GM21423 (cell line): ENCODE data around the gene THAP8.
A peak's percentile ranks its signal among the peaks of the same experiment; 100 is the strongest.
"Not testable (repeated sequence)": the region's sequence is repeated elsewhere in the genome, so short reads cannot be mapped to it uniquely, and the experiment has no call there.

ENCODE experiments used
- ATAC-seq: cut with Tn5 transposase; IDR thresholded peaks from one replicate; pipeline ENCODE4 v1.9.1; 2021; ENCODE audit warnings: mild to moderate bottlenecking, moderate library complexity; ENCODE audit not compliant: unreplicated experiment

Gene THAP8

DNA sequence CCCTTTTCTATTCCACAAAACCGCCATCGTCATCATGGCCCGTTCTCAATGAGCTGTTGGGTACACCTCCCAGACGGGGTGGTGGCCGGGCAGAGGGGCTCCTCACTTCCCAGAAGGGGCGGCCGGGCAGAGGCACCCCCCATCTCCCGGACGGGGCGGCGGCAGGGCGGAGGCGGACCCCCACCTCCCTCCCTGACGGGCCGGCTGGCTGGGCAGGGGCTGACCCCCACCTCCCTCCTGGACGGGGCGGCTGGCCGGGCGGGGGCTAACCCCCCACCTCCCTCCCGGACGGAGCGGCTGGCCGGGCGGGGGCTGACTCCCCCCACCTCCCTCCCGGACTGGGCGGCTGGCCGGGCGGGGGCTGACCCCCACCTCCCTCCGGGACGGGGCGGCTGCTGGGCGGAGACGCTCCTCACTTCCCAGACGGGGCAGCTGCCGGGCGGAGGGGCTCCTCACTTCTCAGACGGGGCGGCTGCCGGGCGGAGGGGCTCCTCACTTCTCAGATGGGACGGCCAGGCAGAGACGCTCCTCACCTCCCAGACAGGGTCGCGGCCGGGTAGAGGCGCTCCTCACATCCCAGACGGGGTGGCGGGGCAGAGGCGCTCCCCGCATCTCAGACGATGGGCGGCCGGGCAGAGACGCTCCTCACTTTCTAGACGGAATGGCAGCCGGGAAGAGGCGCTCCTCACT, 14.9 kb upstream of the THAP8 start:
- ATAC-seq = not testable (repeated sequence)

DNA sequence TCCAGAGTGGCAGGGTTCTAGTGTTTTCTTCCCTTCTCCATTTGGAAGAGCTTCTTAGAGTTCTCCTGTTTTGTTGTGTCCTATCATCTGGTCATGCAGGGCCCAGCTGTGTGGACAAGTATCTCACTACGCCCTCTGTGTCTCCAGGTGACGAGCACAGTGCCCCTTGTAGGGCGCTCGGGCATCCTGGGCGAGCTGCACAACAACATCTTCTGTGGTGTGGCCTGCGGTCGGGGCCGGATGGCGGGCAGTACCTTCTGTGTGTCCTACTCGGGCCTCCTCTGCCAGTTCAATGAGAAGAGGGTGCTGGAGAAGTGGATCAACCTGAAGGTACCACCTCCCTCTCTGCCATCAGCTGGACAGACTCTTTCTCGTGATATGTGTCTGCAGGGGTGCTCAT, 13.6 kb upstream of the THAP8 start:
- ATAC-seq = no peak

DNA sequence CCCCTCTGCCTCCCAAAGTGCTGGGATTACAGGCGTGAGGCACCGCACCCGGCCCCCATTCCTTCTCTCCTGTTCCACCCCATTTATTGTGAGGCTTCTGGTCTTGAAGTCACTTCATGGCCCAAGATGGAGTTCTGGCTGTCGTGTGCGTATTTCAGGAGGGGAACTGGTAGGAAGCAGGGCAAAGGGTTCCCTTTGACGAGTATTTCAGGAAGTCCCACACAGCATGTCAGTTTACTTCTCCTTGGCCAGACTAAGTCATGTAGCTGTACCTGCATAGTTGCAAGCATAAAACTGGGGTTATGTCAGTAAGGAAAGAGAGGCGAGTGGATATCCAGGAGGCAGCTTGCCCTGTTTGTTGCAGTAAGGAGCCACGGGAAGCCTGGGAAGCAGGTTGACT, 10.7 kb upstream of the THAP8 start:
- ATAC-seq = no peak

- no peak for ATAC-seq
These were observed 7.3 kb upstream of the THAP8 start for GRCh38 chr19:36061367-36061766.

- ATAC-seq = no peak
These were observed 6.3 kb upstream of the THAP8 start for GRCh38 chr19:36060430-36060829.

DNA sequence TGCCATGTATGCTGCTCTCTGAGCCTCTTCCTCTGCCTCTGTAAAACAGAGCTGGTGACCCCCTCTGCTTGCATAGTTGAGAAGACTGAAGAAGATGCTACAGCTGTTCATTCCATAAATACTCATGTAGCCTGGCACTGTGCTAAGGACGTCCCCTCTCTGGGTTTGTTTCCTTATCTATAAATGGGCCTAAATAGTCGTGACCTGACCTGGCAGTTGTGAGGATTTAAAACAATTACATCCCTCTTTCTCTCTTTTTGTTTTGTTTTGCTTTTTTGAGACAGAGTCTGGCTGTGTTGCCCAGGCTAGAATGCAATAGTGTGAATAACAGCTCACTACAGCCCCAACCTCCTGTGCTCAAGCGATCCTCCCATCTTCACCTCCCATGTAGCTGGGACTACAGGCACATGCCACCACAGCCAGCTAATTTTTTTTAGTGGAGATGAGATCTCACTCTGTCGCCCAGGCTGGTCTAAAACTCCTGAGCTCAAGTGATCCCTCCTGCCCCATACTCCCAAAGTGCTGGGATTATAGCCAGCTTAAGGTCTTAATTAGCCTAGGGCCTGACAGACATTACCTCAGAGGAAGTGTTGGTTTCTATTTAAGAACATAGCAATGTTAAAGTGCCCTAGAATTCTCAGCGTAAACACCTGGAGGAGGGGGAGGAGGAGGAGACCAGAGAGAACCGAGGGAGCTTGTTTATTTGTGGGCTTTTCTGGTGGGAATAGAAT, 5.3 kb upstream of the THAP8 start:
- ATAC-seq = no peak

DNA sequence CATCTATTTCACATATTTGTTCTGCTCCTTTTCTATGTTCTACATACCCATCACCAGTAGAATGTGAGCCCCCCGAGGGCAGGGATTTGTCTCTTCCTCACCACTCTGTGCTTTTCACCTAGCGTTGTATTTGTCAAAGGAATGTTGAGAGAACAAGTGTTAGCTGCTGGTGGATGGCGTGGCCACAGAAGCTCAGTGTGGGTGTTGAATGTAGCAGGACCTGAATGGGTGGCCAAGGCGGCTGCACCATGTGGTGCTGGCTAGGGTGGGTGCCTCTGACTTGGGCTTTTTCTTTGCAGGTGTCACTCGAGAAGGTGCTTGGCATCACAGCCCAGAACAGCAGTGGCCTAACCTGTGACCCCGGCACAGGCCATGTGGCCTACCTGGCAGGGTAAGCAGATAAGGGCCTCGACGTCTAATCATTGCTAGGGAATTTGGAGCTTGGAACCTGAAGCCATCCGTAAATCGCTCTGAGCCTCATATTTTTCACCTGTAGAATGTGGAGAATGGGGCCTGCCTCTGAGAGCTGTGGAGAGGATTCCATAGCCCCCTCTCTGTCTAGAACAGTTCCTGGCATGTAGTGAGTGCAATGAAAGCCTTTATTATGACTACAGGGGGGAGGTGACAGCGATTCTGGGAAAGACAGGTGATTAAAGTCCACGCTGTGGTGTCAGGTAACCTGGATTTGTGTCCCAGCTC, 4.5 kb upstream of the THAP8 start:
- no peak for ATAC-seq

DNA sequence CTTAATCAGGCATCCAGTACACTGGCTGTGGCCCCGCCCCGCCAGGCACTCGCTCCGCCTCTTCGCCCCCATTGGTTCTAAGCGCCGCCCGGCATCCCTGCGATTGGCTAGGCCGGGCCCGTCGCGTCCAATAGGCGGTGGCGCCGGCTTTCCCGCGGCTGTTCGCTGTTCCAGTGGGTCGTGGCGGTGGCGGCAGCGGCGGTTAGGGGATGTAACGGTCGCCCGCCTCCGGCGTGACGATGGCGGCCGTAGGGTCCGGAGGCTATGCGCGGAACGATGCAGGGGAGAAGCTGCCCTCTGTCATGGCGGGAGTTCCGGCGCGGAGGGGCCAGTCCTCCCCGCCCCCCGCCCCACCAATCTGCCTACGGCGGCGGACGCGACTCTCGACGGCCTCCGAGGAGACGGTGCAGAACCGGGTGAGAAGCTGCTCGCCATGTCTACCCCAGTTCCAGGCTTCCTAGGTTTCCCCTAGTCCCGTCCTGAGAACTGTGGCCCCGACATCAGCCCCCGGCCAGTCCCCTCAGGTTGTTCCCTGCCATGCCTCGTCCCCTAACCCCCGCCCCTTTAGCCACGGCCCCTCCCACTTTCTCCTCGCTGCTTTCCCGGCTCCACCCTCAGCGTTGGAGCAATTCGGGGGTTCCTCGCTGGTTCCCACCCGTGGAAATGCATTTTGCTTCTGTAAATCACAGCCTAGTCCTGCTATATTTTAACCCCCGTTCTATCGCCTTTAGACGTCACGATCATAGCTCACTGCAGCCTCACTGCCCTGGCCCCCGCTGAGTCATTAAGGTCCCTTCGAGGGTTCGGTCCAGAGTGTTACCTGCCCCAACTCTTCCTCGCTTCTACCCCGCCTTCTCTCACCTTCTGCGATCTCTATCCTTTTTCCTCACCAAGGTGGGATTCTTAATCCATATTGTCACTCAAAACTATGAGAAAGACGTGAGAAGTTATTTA, 925 bp upstream of the THAP8 start, which contains the start of gene WDR62:
TSS of gene WDR62 (plus strand) at position 165 of the 954 bp plus-strand sequence. CDS start at position 240, 75 bp downstream.
- ATAC-seq = peak; percentile 64

DNA sequence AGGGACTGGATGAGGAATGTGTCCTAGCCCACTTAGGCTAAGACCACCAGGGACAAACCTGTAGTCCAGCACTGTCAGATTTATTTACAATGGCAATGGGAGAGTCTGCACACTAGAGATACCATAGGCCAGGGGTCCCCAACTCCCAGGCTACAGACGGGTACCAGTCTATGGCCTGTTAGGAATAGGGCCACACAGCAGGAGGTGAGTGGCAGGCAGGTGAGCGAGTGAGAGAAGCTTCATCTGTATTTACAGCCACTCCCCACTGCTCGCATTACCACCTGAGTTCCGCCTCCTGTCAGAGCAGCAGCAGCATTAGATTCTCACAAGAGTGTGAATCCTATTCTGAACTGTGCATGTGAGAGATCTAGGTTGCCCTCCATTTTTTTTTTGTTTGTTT, 2.4 kb downstream of the THAP8 start:
- ATAC-seq = no peak

DNA sequence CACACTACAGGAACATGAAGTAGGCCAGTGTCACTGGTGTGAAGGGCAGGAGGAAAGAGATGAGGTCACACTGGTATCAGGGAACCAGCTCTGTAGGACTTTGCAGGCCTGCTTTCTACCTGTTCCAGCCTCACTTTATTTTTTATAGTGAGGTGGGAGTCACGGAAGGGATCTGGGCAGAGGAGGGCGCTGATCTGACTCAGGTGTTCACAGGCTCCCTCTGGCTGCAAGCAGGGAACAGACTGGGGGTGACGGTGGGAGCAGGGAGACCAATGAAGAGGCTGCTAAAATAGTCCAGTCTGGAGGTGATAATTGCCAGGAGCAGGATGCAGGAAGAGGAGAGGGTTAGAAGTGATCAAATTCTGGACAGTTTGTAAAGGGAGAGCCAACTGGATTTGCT, 2.8 kb downstream of the THAP8 start:
- ATAC-seq = no peak

GRCh38 chr19:36049080-36049698, 4.9 kb downstream of the THAP8 start:
- ATAC-seq = no peak

DNA sequence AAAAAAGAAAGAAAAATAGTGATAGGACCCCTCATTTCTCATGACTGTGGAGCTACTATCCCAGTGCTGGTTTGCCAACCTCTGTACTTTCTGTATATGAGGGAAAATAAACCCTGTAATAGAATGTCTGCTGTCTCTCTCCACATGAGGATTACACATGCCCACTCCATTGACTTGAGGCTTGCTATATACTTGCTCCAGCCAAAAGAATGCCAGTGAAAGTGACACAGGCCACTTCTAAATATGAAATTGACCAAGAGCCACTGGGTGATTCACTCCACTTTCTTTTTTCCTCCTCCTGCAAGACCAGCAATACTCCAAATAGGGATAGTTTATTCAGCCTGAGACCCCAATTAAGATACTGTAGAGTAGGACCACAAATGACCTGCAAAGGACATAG, 6.2 kb downstream of the THAP8 start:
- ATAC-seq = no peak

DNA sequence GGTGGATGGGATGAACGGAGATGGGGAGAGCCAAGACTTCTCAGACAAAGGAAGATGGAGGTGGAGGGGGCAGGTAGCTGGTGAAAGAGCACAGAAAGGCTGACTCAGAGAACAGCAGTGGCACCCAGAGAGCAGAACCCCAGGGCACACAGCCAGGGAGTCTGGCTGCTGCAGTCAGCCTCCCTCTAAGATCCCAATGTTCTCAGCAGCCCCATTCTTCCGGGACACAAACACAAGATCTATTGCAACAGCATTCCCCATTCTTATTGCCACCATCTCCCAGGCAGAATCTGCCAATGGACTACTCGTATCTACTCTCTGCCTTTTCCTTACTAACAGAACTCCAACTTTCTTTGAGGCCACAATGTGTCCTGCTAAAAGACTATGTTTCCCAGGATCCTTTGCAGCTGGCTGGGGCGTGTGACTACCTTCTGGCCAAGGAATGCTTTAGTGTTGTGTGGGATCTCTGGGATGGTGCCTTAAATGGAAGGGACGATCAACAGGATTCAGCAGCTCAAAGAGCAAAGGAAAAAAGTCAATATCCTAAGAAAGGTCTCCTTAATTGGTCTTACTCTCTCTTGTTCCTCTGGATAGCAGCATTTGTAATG, 7.5 kb downstream of the THAP8 start:
- no peak for ATAC-seq

- ATAC-seq = no peak
These were observed 10.1 kb downstream of the THAP8 start for GRCh38 chr19:36043952-36044351.

GRCh38 chr19:36041831-36042230, 12.3 kb downstream of the THAP8 start:
- no peak for ATAC-seq

- not testable (repeated sequence) for ATAC-seq
These were observed 13.0 kb downstream of the THAP8 start for GRCh38 chr19:36041092-36041491.

DNA sequence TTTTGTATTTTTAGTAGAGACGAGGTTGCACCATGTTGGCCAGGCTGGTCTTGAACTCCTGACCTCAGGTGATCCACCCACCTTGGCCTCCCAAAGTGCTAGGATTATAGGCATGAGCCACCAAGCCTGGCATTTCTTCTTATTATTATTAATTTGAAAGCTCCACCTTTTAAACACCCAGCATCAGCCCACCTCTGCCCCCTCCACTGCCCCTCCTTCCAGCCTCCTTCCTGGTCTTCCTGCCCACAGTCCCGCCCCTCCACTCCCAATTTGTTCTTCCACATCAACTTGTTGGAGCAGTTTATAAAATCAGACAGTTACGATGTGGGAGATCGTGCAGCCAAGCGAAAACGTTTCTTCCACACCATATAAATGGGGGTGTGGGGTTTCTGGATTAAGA, 13.6 kb downstream of the THAP8 start:
- ATAC-seq = no peak

DNA sequence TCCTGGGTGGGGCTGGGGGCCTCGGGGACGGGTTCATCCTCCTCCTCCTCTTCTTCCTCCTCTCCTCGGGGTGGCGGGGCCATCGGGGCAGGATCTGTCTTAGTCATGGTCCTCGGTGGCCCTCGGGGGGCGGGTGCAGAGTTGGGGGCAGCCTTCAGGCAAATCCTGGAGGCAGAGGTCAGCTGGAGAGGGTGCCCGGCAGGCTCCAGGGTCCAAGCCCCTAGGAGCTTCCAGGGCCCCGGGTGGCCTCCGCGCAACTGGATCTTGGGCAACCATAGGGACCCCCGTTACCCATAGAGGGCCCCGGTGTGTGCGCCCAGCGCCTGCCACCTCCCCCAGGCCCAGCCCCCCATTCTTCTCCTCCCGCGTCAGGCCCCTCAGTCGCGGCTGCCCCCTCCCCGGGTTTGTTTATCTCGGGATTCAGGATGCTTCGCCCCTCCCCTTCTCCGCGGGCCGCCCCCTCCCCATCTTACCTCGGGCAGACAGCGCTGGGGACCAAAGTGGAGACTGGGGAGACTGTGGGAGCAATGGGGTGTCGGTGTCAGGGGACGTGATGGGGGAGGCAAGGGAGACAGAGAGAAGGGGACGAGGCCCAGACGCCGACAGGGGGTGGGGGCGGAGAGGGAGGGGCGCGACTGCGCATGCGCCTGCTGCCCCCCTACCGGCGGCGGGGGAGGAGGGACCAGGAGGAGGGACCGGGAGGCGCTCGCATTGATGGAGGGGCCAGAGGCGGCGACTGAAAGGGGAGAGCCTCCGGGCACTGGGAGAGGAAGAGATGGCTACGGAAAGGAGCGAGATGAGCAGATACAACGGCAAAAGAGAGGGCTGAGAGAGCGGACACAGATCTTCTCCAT, 21.6 kb downstream of the THAP8 start, which contains the start of gene CLIP3:
TSS of gene CLIP3 (minus strand) at position 623 of the 854 bp plus-strand sequence. CDS start at position 107, 516 bp downstream.
- ATAC-seq = no peak

DNA sequence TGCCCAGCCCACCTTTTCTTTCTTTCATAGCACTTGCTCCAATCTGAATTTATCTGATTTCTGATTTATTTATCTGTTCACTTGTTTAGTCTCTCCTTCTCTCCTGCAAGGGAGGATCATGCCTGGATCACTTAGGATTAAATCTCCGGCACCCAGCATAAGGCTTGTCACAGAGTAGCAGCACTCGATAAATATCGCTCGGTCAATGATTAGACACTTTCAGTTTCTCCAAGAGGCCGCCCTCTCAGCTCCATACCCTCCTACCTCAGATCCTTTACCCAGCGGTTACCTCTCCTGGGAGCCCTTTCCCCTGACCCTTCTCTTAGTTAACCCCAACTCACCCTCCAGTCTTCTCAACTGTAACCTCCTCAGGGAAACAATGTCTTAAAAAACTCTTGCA, 22.8 kb downstream of the THAP8 start:
- no peak for ATAC-seq
